HEK293 (cell line): ENCODE results near the gene PILRA.

Experiments used
- CTCF ChIA-PET: fragments of 350-600 bp; formaldehyde crosslinking; extraction: SDS; loops from one replicate; lab custom pipeline; 2021; ENCODE audit warnings: antibody characterized with exemption; lab: Yijun Ruan, JAX
- POLR2A ChIA-PET: fragments of 300-600 bp; formaldehyde crosslinking; extraction: SDS; loops from one replicate; lab custom pipeline; 2020; ENCODE audit warnings: antibody characterized with exemption, inconsistent platforms; lab: Yijun Ruan, JAX
- H3K27ac ChIP-seq: fragments of 200-500 bp; sonication (Bioruptor generic); 2 replicates; pipeline ENCODE4 v1.5.1; 2014; ENCODE audit warnings: low read depth, low read length, control low read depth, inconsistent platforms; ENCODE audit errors: extremely low read depth
- H3K36me3 ChIP-seq, 2 experiments: fragments of 200-500 bp in 1 of 2; sonication (Bioruptor generic) in 1 of 2; 1 replicate in 1 of 2; 2 replicates in 1 of 2; pipeline ENCODE4 v1.5.1; 2014 to 2017; ENCODE audit warnings: inconsistent platforms in 2 of 2, low read length in 2 of 2; ENCODE audit not compliant: control insufficient read depth in 2 of 2, insufficient read depth in 1 of 2
- H3K4me1 ChIP-seq: fragments of 200-500 bp; sonication (Bioruptor generic); 2 replicates; pipeline ENCODE4 v1.5.1; 2014; ENCODE audit warnings: mild to moderate bottlenecking, low read length, inconsistent platforms; ENCODE audit not compliant: control insufficient read depth, insufficient read depth
- H3K4me3 ChIP-seq: 2 replicates; pipeline ENCODE4 v1.5.1; 2011; ENCODE audit warnings: low read depth, mild to moderate bottlenecking, control low read depth, low read length, moderate library complexity
- H3K9me3 ChIP-seq: fragments of 200-500 bp; sonication (Bioruptor generic); 2 replicates; pipeline ENCODE4 v1.5.1; 2014; ENCODE audit warnings: low read depth, low read length, inconsistent platforms; ENCODE audit not compliant: control insufficient read depth, insufficient read depth
- GLIS1 ChIP-seq: fragments of 450-650 bp; formaldehyde crosslinking; IDR thresholded peaks from 2 replicates; pipeline ENCODE4 v1.5.1; 2016; ENCODE audit warnings: missing biosample characterization, missing genetic modification characterization
- IKZF3 ChIP-seq: fragments of 450-650 bp; IDR thresholded peaks from 2 replicates; pipeline ENCODE4 v1.5.0; 2018; ENCODE audit warnings: missing biosample characterization, mild to moderate bottlenecking, missing genetic modification characterization, moderate library complexity
- SCRT2 ChIP-seq: fragments of 450-650 bp; formaldehyde crosslinking; IDR thresholded peaks from 2 replicates; pipeline ENCODE4 v1.5.1; 2016; ENCODE audit warnings: missing biosample characterization, missing genetic modification characterization
- SETDB1 ChIP-seq: IDR thresholded peaks from one replicate; pipeline ENCODE4 v1.6.1; 2017; ENCODE audit warnings: mild to moderate bottlenecking, low read length, moderate library complexity, mixed read lengths; ENCODE audit not compliant: insufficient read length
- ZBTB17 ChIP-seq: fragments of 450-650 bp; formaldehyde crosslinking; IDR thresholded peaks from 2 replicates; pipeline ENCODE4 v1.5.1; 2016; ENCODE audit warnings: missing biosample characterization, missing genetic modification characterization
- ZBTB7A ChIP-seq: fragments of 450-650 bp; formaldehyde crosslinking; IDR thresholded peaks from 2 replicates; pipeline ENCODE4 v1.5.1; 2016; ENCODE audit warnings: low read depth, missing biosample characterization, missing genetic modification characterization
- ZNF157 ChIP-seq: fragments of 450-650 bp; formaldehyde crosslinking; IDR thresholded peaks from 2 replicates; pipeline ENCODE4 v1.5.1; 2016; ENCODE audit warnings: missing biosample characterization, missing genetic modification characterization
- ZNF184 ChIP-seq: fragments of 450-650 bp; IDR thresholded peaks from 2 replicates; pipeline ENCODE4 v1.5.1; 2018; ENCODE audit warnings: missing biosample characterization, mild to moderate bottlenecking, missing genetic modification characterization
- ZNF19 ChIP-seq: fragments of 450-650 bp; formaldehyde crosslinking; IDR thresholded peaks from 2 replicates; pipeline ENCODE4; 2016; ENCODE audit warnings: missing biosample characterization, missing genetic modification characterization, low read depth
- ZNF341 ChIP-seq: fragments of 450-650 bp; formaldehyde crosslinking; IDR thresholded peaks from 2 replicates; pipeline ENCODE4; 2016; ENCODE audit warnings: low read depth, missing biosample characterization, missing genetic modification characterization
- ZNF350 ChIP-seq: fragments of 450-650 bp; formaldehyde crosslinking; IDR thresholded peaks from 2 replicates; pipeline ENCODE4 v1.5.0; 2017; ENCODE audit warnings: missing biosample characterization, mild to moderate bottlenecking, missing genetic modification characterization
- ZNF391 ChIP-seq: fragments of 450-650 bp; formaldehyde crosslinking; IDR thresholded peaks from 2 replicates; pipeline ENCODE4 v1.5.1; 2016; ENCODE audit warnings: low read depth, missing biosample characterization, missing genetic modification characterization, borderline replicate concordance
- ZNF394 ChIP-seq: fragments of 450-650 bp; formaldehyde crosslinking; IDR thresholded peaks from 2 replicates; pipeline ENCODE4 v1.5.1; 2016; ENCODE audit warnings: missing biosample characterization, missing genetic modification characterization, mild to moderate bottlenecking, moderate library complexity, borderline replicate concordance
- ZNF514 ChIP-seq: fragments of 450-650 bp; formaldehyde crosslinking; IDR thresholded peaks from 2 replicates; pipeline ENCODE4 v1.5.1; 2016; ENCODE audit warnings: missing biosample characterization, missing genetic modification characterization
- ZNF571 ChIP-seq: fragments of 450-650 bp; formaldehyde crosslinking; IDR thresholded peaks from 2 replicates; pipeline ENCODE4 v1.5.0; 2017; ENCODE audit warnings: missing biosample characterization, missing genetic modification characterization
- ZNF596 ChIP-seq: fragments of 450-650 bp; IDR thresholded peaks from 2 replicates; pipeline ENCODE4 v1.5.0; 2018; ENCODE audit warnings: missing biosample characterization, mild to moderate bottlenecking, missing genetic modification characterization, moderate library complexity
- ZNF600 ChIP-seq: fragments of 450-650 bp; formaldehyde crosslinking; IDR thresholded peaks from 2 replicates; pipeline ENCODE4 v1.5.1; 2016; ENCODE audit warnings: missing biosample characterization, missing genetic modification characterization
- TF ChIP-seq, protein P1 (sequence below): fragments of 450-650 bp; formaldehyde crosslinking; IDR thresholded peaks from 2 replicates; pipeline ENCODE4 v1.5.1; 2016; ENCODE audit warnings: missing biosample characterization, missing genetic modification characterization
- TF ChIP-seq, protein P2 (sequence below): fragments of 450-650 bp; formaldehyde crosslinking; optimal IDR thresholded peaks from 2 replicates; pipeline ENCODE3; 2016; ENCODE audit warnings: missing biosample characterization, mild to moderate bottlenecking, missing genetic modification characterization
- TF ChIP-seq, protein P3 (sequence below): IDR thresholded peaks from 2 replicates; pipeline ENCODE4 v1.6.1; 2011; ENCODE audit warnings: mild to moderate bottlenecking, low read depth, low read length, borderline replicate concordance
- TF ChIP-seq, protein P4 (sequence below): fragments of 450-650 bp; formaldehyde crosslinking; IDR thresholded peaks from 2 replicates; pipeline ENCODE4; 2016; ENCODE audit warnings: missing biosample characterization, missing genetic modification characterization
- TF ChIP-seq, protein P5 (sequence below): fragments of 450-650 bp; formaldehyde crosslinking; IDR thresholded peaks from 2 replicates; pipeline ENCODE4 v1.5.1; 2016; ENCODE audit warnings: missing biosample characterization, missing genetic modification characterization
- TF ChIP-seq, protein P6 (sequence below): fragments of 450-650 bp; formaldehyde crosslinking; IDR thresholded peaks from 2 replicates; pipeline ENCODE4 v1.5.1; 2017; ENCODE audit warnings: missing biosample characterization, missing genetic modification characterization

The PILRA gene

DNA sequence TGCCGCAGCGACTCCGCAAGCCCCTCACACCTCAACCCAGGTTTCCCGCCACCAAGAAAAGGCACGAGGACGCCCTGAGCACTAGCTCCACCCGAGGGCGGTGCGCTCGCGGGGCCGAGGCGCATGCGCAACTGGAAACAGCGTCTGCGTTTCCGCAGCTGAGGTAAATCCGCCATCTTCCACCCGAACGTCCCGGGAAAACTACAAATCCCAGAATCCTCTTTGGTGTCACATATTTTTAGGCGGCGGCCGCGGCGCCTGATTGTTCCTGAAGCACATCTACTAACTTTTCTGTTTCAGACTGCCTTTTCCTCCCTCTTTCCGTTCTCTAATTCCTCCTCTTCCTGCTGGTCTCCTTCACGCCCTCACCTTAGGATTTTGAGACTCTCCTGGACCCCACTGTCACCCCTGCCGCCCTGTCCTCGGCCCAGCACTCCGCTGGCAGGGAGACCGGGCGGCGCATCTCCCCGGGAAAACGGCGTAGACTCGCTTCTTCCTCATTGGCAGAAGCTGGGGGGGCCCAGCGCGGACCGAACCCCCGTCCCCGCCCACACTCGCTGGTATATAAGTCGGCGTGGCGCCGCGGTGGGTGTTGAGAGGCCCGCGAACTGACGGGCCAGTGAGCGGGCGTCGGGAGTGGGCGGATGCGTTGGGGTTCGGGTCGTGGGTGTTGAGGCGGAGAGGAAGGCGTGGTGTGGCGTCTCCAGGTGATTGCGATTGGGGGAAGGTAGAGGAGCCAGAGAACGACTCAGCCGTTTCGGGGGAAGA lies 55.1 kb downstream of the PILRA start, which contains the start of gene ZCWPW1 (continued):
- TF ChIP-seq, protein P1, sequence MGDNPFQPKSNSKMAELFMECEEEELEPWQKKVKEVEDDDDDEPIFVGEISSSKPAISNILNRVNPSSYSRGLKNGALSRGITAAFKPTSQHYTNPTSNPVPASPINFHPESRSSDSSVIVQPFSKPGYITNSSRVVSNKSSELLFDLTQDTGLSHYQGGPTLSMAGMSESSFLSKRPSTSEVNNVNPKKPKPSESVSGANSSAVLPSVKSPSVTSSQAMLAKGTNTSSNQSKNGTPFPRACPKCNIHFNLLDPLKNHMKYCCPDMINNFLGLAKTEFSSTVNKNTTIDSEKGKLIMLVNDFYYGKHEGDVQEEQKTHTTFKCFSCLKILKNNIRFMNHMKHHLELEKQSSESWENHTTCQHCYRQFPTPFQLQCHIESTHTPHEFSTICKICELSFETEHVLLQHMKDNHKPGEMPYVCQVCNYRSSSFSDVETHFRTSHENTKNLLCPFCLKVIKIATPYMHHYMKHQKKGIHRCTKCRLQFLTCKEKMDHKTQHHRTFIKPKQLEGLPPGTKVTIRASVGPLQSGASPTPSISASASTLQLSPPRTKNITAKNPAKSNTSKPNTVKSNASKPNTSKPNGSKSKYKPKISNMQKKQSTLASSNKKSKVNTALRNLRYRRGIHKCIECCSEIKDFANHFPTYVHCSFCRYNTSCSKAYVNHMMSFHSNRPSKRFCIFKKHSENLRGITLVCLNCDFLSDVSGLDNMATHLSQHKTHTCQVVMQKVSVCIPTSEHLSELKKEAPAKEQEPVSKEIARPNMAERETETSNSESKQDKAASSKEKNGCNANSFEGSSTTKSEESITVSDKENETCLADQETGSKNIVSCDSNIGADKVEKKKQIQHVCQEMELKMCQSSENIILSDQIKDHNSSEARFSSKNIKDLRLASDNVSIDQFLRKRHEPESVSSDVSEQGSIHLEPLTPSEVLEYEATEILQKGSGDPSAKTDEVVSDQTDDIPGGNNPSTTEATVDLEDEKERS (tag by site-specific recombination) = peak; percentile 91
- TF ChIP-seq SCRT2 = 0 out of 2 replicates have a peak, but pooled peaks have one; percentile 16
- TF ChIP-seq ZNF19 (tag by site-specific recombination) = no peak
- TF ChIP-seq ZNF157 (tag by site-specific recombination) = no peak
- no peak; the same call in none of the 2 replicates for TF ChIP-seq ZNF600
- peak; percentile 96; the same call in 1 of the 2 replicates for TF ChIP-seq ZNF391 (tag by site-specific recombination)
- no peak for TF ChIP-seq ZNF514 (tag by site-specific recombination)
- TF ChIP-seq, protein P2, sequence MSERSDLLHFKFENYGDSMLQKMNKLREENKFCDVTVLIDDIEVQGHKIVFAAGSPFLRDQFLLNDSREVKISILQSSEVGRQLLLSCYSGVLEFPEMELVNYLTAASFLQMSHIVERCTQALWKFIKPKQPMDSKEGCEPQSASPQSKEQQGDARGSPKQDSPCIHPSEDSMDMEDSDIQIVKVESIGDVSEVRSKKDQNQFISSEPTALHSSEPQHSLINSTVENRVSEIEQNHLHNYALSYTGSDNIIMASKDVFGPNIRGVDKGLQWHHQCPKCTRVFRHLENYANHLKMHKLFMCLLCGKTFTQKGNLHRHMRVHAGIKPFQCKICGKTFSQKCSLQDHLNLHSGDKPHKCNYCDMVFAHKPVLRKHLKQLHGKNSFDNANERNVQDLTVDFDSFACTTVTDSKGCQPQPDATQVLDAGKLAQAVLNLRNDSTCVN = peak; percentile 60
- TF ChIP-seq, protein P3, sequence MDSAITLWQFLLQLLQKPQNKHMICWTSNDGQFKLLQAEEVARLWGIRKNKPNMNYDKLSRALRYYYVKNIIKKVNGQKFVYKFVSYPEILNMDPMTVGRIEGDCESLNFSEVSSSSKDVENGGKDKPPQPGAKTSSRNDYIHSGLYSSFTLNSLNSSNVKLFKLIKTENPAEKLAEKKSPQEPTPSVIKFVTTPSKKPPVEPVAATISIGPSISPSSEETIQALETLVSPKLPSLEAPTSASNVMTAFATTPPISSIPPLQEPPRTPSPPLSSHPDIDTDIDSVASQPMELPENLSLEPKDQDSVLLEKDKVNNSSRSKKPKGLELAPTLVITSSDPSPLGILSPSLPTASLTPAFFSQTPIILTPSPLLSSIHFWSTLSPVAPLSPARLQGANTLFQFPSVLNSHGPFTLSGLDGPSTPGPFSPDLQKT = no peak
- no peak for TF ChIP-seq ZNF350 (tag by site-specific recombination)
- peak; percentile 92 for TF ChIP-seq ZBTB7A (tag by site-specific recombination)
- TF ChIP-seq ZNF596 (tag by site-specific recombination) = no peak
- peak; percentile 88 for TF ChIP-seq GLIS1 (tag by site-specific recombination)
- TF ChIP-seq, protein P4, sequence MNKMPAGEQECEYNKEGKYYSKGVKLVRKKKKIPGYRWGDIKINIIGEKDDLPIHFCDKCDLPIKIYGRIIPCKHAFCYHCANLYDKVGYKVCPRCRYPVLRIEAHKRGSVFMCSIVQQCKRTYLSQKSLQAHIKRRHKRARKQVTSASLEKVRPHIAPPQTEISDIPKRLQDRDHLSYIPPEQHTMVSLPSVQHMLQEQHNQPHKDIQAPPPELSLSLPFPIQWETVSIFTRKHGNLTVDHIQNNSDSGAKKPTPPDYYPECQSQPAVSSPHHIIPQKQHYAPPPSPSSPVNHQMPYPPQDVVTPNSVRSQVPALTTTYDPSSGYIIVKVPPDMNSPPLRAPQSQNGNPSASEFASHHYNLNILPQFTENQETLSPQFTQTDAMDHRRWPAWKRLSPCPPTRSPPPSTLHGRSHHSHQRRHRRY (tag by site-specific recombination) = peak; percentile 70; the same call in 1 of the 2 replicates
- TF ChIP-seq ZNF394 = peak; percentile 65; the same call in 1 of the 2 replicates
- no peak for TF ChIP-seq ZNF571

DNA sequence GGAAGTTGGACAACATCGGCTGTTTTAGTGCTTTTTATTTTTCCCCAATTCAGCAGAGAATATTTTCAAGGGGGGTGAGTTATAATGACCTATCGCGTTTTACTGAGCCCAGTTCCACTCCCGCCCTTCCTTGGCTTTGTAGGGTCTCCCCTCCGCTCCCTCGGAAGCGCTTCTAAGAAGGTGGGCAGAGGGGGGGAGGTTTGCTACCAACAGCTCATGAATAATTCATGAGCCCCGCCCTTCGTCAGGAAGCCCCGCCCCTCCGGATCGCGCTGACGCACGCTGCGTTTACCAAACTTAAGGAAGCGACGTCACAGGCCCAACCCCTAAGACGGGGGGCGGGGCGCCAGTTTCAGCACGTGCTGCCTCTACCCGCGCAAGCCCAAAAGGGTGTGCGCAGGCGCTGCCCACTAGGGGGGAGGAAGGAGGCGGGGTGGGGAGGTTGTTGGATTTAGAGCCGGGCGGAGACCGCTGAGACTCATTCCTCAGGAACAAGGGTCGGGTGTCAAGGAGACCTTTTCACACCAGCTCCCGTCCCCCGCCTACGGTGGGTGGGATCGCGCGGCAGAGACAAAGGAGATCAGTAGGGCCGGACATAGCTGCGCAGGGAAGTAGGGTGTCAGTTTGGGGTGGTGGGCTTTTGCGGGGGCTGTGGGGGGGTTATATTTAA lies 55.8 kb downstream of the PILRA start:
- Histone ChIP-seq H3K4me3 (peak overlapping the region; percentile 83), H3K27ac (peak overlapping the region; percentile 97), H3K4me1 (peaks cover 4% of the 10 kb centered on the region), H3K36me3 (peaks cover 0 to 37% of the 10 kb centered on the region in 2 experiments; a peak in 1 of 3 replicates), H3K9me3 (no peaks in the 10 kb centered on the region)
- ChIA-PET POLR2A (interaction anchor here (0.5 to 3.3 kb wide), 53 partner anchors 8 to 1073 kb away, joined by 3 to 39 read pairs (median 5); partner anchors contain the start of genes AGFG2, AP4M1, EPHB4 and FBXO24), CTCF (interaction anchor here (0.6 to 1.4 kb wide), 4 partner anchors 21 to 296 kb away, joined by 3 to 5 read pairs (median 3); partner anchors contain the start of gene POP7)
- TF ChIP-seq ZNF184 (tag by site-specific recombination) (peak; percentile 61), ZBTB17 (peak; percentile 3; the same call in 1 of the 2 replicates), ZNF341 (tag by site-specific recombination) (peak; percentile 100), SETDB1 (no peak), IKZF3 (tag by site-specific recombination) (peak; percentile 82)
- TF ChIP-seq, protein P5, sequence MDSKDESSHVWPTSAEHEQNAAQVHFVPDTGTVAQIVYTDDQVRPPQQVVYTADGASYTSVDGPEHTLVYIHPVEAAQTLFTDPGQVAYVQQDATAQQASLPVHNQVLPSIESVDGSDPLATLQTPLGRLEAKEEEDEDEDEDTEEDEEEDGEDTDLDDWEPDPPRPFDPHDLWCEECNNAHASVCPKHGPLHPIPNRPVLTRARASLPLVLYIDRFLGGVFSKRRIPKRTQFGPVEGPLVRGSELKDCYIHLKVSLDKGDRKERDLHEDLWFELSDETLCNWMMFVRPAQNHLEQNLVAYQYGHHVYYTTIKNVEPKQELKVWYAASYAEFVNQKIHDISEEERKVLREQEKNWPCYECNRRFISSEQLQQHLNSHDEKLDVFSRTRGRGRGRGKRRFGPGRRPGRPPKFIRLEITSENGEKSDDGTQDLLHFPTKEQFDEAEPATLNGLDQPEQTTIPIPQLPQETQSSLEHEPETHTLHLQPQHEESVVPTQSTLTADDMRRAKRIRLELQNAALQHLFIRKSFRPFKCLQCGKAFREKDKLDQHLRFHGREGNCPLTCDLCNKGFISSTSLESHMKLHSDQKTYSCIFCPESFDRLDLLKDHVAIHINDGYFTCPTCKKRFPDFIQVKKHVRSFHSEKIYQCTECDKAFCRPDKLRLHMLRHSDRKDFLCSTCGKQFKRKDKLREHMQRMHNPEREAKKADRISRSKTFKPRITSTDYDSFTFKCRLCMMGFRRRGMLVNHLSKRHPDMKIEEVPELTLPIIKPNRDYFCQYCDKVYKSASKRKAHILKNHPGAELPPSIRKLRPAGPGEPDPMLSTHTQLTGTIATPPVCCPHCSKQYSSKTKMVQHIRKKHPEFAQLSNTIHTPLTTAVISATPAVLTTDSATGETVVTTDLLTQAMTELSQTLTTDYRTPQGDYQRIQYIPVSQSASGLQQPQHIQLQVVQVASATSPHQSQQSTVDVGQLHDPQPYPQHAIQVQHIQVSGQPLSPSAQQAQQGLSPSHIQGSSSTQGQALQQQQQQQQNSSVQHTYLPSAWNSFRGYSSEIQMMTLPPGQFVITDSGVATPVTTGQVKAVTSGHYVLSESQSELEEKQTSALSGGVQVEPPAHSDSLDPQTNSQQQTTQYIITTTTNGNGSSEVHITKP (tag by site-specific recombination) = no peak; the same call in 1 of the 2 replicates
- TF ChIP-seq, protein P6, sequence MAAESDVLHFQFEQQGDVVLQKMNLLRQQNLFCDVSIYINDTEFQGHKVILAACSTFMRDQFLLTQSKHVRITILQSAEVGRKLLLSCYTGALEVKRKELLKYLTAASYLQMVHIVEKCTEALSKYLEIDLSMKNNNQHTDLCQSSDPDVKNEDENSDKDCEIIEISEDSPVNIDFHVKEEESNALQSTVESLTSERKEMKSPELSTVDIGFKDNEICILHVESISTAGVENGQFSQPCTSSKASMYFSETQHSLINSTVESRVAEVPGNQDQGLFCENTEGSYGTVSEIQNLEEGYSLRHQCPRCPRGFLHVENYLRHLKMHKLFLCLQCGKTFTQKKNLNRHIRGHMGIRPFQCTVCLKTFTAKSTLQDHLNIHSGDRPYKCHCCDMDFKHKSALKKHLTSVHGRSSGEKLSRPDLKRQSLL (tag by site-specific recombination) = 0 out of 2 replicates have a peak, but pooled peaks have one; percentile 28
